ENCODE data around the gene SYNGR4.

SYNGR4 gene

DNA sequence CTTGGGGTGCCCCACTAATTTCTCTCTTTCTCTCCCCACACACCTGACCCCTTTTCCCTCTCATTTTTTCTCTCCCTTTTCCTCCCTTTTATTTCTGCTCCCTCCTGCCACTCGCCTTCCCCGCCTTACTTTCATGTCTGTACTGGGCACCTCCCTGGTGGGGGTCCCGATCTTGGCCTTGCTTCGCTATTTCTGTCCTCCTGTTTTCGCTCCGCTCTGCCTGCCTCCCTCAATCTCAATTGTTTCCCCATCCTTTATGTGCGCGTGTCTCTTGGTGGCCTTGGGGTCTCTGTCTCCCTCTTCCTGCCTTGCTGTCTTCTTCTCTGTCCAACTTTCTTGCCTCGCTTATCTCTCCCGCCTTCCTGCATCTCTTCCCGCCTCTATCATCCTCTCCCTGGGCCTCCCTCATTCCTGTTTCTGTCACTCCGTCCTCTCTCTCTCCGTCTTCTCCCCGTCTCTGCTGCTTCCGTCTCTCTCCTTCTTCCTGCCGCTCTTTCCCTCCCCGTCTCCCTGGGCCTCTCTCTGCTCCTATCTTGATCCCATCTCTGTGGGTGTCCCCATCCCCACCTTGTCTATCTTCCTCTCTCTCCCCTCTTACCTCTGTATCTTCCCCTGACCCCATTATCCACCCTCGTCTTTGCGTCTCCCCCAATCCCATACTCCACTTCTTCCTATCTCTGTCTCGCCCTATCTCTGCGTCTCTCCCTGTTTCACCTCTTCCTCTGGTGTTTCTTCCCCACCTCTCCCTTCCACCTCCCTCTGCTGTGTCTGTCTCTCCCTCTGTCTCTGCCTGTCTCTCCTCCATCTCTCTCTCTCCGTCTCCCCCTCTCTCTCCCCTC is 33.3 kb downstream of the SYNGR4 start:
- no peak for DNase-seq

DNA sequence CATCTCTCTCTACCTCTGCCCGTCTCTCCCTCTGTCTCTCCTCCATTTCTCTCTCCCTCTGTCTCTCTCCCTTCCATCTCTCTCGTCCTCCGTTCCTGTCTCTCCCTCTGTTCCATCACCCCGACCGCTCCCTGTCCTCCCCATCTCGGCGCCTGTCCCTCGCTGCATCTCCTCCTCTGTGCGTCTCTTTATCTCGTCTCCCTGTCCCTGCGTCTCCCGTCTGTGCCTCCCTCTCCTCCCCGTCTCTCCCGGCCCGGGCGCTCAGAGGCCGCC is 33.9 kb downstream of the SYNGR4 start:
- no peak for DNase-seq

DNA sequence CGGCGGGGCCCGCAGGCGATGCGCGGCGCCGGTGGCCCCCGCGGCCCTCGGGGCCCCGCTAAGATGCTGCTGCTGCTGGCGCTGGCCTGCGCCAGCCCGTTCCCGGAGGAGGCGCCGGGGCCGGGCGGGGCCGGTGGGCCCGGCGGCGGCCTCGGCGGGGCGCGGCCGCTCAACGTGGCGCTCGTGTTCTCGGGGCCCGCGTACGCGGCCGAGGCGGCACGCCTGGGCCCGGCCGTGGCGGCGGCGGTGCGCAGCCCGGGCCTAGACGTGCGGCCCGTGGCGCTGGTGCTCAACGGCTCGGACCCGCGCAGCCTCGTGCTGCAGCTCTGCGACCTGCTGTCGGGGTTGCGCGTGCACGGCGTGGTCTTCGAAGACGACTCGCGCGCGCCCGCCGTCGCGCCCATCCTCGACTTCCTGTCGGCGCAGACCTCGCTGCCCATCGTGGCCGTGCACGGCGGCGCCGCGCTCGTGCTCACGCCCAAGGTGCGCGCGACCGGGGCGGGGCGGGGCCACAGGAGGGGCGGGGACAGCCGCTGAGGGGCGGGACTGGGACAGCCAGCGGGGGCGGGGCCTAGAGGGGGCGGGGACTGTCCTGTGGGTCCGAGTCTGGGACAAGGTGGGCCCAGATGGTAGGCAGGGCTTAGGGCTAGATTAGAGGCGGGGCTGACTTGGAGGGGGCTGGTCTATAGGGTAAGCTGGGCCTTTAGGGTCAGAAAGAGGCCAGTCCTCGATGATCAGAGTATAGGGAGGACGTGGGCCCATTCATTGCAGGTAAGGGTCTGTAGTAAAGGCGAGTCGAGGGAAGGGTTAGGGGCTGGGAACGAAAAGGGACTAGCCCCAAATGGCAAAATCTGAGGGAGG is 34.4 kb downstream of the SYNGR4 start:
- DNase-seq: peak; percentile 85

DNA sequence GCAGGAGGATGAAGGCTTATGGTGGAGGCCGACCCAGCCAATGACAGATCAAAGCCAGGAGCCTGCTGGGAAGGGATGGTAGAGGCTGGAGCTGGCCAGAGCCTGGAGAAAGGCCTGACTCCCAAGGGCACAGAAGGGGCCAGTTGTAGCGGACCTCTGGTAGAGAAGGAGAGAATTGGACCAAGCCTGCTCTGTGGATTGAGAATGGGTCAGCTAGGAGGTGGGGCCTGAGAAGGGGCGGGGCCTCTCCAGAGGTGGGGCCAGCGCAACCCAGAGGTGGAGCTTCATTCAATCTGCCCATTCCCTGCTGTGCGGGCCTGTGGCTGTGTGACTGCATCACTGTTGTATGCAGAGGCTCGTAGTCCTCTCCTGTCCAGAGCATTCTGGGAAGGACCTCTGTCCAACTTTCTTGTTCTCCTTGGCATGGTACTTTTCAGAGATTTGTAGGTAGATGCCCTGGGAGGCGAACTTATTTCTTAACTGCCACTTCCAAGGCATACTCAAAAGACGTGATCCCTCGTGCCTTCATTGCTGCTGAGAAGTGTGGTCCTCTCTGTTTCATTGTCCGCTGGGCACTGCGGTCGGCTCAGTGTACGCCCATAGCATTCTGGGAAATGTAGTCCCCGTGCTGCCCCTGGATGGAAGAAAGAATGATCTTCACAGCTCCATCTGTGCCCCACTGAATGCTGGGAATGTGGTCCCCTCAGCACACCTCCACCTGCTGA is 36.0 kb downstream of the SYNGR4 start:
- peak; percentile 97 for DNase-seq

DNA sequence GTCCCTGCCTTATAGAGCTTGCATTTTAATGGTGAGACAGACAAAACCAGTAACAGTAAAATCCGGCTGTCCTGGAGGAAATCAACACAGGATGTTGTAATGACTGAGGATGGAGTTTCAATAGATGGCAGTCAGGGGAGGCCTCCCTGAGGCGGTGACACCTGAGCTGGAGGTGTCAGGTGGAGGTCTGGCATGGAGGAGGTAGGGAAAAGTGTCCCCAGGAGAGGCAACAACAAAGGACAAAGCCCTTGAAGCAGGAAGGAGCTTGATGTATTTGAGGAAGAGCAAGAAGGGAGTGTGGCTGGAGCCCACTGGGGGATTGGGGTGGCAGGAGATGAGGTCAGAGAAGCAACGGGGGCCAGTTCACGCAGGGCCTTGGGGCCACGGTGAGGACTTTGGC is 37.1 kb downstream of the SYNGR4 start:
- DNase-seq: peak; percentile 44

DNA sequence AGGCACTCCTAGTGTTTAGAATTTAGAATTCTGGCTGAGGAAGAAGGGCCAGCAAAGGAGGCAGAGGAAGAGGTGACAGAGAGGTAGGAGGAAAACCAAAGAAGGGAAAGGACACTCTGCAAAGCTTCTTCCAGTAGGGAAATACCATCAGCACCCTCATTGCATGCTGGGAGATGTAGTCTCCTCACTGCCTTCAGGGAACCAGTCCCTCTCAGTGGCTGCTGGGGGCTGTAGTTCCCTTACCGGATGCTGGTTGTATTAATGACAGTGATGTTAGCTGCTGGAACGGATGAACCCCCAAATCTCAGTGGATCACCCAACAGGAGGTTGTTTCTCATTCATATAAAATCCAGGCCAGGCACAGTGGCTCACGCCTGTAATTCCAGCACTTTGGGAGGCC is 39.4 kb downstream of the SYNGR4 start:
- DNase-seq: peak; percentile 51

DNA sequence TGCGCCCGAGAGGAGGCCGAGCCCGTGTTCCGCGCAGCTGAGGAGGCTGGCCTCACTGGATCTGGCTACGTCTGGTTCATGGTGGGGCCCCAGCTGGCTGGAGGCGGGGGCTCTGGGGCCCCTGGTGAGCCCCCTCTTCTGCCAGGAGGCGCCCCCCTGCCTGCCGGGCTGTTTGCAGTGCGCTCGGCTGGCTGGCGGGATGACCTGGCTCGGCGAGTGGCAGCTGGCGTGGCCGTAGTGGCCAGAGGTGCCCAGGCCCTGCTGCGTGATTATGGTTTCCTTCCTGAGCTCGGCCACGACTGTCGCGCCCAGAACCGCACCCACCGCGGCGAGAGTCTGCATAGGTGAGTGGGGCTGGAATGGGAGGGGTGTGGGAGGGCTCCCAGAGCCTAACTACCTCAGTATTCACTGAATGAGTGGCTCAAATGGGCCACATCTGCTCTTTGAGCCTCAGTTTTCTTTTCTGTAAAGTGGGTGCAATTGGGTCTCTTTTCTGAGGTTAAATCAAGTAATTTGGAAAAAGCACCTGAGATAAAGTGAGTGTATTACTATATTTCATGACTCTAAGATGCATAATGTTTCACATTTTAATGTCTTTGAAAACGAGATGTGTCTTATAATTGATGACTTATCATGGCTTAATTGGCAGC is 41.0 kb downstream of the SYNGR4 start:
- DNase-seq: no peak

DNA sequence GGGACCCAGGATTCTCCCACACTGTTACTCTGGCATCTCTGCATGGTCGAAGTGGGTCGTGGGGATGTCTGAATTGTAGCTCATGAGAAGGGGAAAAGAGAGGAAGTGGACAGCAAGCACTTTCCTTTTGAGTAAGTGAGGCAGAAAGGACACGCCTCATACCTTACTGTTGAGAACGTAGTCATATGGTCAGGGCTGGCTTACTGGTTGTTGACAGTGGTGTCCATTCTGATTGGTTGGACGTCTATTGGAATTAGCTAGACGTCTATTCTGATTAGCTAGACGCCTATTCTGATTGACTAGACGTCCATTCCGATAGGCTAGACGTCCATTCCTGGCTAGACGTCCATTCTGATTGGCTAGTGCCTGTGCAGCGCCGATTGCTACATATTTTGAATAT is 41.7 kb downstream of the SYNGR4 start:
- no peak for DNase-seq

DNA sequence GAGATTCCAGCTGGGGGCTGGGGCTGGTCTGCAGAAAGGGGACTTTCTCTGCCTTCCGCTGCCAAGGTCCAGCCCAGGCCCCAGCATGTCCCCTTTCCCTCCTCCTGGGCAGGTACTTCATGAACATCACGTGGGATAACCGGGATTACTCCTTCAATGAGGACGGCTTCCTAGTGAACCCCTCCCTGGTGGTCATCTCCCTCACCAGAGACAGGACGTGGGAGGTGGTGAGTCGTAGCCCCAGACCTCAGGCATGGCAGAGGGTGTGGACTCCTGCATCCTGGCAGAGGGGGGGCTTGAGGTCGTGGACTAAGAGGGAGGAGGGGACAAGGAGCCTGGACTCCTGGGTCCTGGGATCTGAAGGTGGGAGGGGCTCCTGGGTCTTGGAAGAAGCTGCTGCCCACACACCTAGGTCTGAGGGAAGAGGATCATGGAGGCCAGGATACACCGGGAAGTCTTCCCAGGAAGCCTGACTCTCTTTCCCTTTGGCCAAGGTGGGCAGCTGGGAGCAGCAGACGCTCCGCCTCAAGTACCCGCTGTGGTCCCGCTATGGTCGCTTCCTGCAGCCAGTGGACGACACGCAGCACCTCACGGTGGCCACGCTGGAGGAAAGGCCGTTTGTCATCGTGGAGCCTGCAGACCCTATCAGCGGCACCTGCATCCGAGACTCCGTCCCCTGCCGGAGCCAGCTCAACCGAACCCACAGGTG is 49.9 kb downstream of the SYNGR4 start:
- DNase-seq: no peak

DNA sequence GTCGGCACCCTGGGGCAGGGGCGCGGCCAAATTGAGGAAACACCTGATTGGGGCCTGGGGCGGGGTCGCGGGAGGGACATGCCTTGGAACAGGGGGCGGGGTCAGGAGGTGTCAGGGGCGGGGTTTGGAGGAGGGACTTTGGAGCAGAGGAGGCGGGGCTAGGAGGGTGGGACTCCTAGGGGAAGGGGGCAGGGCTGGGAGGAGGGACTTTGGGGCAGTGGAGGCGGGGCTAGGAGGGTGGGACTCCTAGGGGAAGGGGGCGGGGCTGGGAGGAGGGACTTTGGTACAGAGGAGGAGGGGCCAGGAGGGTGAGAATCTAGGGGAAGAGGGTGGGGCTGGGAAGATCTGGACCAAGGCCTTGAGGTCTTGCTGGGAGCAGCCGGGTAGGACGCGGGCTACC is 51.2 kb downstream of the SYNGR4 start:
- peak; percentile 51 for DNase-seq

DNA sequence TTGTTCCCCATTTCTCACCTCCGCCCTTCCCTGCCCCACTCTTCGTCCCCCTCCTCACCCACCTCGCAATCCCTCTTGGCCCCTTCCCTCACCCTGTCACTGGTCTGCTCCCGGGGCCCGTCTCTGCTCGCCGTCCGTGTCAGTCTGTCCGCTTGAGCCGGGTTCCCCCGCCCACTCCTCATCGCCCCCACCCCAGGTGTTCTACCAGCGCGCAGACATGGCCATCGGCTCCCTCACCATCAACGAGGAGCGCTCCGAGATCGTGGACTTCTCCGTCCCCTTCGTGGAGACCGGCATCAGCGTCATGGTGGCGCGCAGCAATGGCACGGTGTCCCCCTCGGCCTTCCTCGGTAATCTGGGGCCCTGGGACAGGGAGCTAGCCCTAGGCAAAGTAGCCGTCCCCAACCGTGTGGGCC is 51.6 kb downstream of the SYNGR4 start:
- DNase-seq: no peak

DNA sequence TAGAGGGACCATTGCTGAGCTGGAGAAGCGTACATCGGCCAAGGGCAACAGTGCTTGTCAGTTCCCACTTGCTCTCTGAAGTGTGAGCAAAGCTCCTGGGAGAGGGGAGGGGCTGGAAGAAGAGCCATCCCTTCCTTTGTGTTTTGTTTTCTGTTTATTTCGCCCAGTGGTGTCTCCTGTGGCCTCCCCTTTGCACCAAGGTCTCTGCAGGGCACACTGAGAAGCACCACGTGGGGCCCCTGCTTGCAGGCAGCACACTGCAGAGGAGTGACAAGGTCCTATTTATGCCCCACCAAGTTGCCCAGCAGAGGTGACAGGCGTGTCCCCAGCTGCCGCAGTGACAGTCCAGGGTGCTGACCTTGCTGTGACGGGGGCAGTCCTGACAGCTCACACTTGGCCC is 53.3 kb downstream of the SYNGR4 start:
- no peak for DNase-seq

DNA sequence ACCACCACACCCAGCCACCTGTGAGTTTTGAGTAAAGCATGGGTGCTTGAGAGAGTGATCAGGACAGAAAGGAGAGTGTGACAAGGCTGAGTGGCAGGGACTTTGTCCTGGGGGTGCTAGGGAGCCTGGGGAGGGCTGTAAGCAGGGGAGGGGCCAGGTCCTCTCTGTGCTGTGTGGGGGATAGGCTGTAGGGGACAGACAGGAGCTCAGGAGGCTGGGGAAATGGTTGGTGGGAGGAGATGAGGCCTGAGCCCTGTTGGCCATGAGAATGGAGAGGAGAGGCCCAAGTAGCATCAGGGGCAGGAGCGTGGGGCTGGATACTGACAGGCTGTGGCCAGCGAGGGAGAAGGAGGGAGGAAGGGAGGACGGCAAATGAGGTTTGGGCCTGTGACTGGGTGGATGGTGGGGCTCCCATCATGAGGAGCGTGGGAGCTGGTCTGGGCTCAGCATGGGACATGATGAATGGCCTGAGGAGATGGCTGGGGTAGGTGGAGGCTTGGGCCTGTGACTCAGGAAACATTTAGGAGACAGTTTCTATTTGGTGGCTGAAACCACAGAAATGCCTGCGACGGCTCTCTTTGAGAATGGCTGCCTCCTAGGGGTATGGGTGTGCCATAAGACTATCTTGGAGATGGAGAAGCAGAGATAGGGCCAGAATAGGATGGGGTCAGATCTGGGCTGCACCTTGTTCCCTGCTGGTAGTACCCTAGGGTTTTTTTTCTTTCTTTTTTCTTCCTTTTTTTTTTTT is 54.3 kb downstream of the SYNGR4 start:
- DNase-seq: no peak

DNA sequence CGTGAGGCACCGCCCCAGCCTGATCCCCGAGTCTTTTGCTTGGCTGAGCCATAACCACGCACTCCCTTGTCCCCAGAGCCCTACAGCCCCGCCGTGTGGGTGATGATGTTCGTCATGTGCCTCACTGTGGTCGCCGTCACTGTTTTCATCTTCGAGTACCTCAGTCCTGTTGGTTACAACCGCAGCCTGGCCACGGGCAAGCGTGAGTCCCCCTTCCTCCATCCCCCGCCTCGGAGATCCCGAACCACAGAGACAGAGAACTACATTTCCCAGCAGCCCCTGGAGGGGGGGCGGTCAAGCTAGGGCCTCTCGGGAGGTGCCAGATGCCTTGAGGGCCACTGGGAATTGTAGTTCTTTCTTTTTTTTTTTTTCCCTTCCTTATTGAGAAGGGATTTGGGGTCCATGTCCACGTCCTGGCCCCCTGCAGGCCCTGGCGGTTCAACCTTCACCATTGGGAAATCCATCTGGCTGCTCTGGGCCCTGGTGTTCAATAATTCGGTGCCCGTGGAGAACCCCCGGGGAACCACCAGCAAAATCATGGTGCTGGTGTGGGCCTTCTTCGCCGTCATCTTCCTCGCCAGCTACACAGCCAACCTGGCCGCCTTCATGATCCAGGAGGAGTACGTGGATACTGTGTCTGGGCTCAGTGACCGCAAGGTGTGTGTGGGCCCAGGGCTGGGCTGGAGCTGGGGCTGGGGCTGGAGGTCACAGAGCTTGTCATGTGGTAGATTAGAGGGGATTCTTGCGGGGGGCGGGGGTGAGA is 55.2 kb downstream of the SYNGR4 start:
- DNase-seq: no peak

DNA sequence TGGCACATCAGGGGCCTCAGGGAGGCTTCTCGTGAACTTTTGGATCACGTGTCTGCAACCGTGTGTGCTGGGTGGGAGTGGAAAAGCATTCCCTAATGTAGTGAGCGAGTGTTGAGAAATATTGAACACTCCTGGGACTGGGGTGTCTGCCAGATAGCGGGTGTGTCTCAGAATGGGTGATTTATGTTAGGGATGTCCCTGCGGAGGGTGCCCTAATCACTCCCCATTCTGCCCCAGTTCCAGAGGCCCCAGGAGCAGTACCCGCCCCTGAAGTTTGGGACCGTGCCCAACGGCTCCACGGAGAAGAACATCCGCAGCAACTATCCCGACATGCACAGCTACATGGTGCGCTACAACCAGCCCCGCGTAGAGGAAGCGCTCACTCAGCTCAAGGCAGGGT is 57.4 kb downstream of the SYNGR4 start:
- no peak for DNase-seq

DNA sequence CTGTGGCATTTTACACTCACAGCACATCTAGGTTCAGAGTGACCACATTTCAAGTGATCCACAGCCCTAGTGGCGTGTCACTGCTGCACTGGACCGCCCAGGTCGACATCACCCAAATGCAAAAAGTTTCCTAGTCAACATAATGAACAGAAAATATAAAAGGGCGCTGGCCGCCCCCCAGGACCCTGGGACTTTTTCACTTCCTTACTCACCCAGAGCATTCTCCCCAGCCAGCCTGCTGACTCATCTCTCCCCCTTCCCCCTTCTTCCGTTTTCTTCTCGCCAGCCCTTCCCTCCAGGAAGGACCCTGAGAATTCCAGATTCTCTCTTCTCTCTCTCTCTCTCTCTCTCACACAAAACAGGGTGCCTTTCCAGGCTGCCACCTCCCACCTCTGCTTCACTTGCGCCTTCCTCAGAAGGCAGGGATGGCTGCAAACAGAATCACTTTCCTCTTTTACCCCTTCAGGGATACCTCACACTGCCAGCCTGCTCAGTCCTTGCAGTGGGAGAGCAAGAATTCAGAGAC is 60.6 kb downstream of the SYNGR4 start:
- DNase-seq: no peak
